H9 (cell line): ENCODE data around the gene PARD3. TPM values are rescaled to one million over a fixed set of nuclear protein-coding genes. Genes with fewer than 3 reads are reported as not detected.

ENCODE experiments used
- DNase-seq: peaks from one replicate; pipeline ENCODE4 v3.0.0-alpha.2; 2017
- H2AFZ ChIP-seq: one replicate; pipeline ENCODE4 v1.6.1; 2013; ENCODE audit warnings: mild to moderate bottlenecking, low read length, control low read depth, moderate library complexity
- H2AK5ac ChIP-seq: 2 replicates; pipeline ENCODE4 v1.6.1; 2013; ENCODE audit warnings: low read length, control low read depth, mixed read lengths; ENCODE audit not compliant: insufficient read length
- H2BK120ac ChIP-seq: one replicate; pipeline ENCODE4 v1.6.1; 2013; ENCODE audit warnings: low read depth, mild to moderate bottlenecking, low read length, control low read depth, inconsistent platforms; ENCODE audit not compliant: poor library complexity, severe bottlenecking
- H2BK12ac ChIP-seq: 2 replicates; pipeline ENCODE4 v1.6.1; 2013; ENCODE audit warnings: low read length, control low read depth, mixed read lengths, low read depth; ENCODE audit not compliant: insufficient read length
- H2BK15ac ChIP-seq: 2 replicates; pipeline ENCODE4 v1.6.1; 2013; ENCODE audit warnings: low read depth, low read length, control low read depth
- H2BK20ac ChIP-seq: one replicate; pipeline ENCODE4 v1.6.1; 2013; ENCODE audit warnings: low read depth, mild to moderate bottlenecking, low read length, control low read depth, inconsistent platforms; ENCODE audit not compliant: poor library complexity, severe bottlenecking
- H2BK5ac ChIP-seq: 2 replicates; pipeline ENCODE4 v1.6.1; 2013; ENCODE audit warnings: low read length, control low read depth, mixed read lengths; ENCODE audit not compliant: insufficient read length
- H3K14ac ChIP-seq: 2 replicates; pipeline ENCODE4 v1.6.1; 2013; ENCODE audit warnings: low read length, control low read depth; ENCODE audit not compliant: insufficient read depth
- H3K18ac ChIP-seq: 2 replicates; pipeline ENCODE4 v1.6.1; 2013; ENCODE audit warnings: low read depth, mild to moderate bottlenecking, mixed read lengths, low read length, control low read depth; ENCODE audit not compliant: insufficient read length
- H3K23ac ChIP-seq: 2 replicates; pipeline ENCODE4 v1.6.1; 2013; ENCODE audit warnings: low read length, control low read depth, mixed read lengths, low read depth; ENCODE audit not compliant: insufficient read length
- H3K23me2 ChIP-seq: 2 replicates; pipeline ENCODE4 v1.6.1; 2013; ENCODE audit warnings: low read depth, mild to moderate bottlenecking, mixed read lengths, low read length, control low read depth; ENCODE audit not compliant: insufficient read length, poor library complexity, severe bottlenecking
- H3K27ac ChIP-seq: 2 replicates; pipeline ENCODE4 v1.5.1; 2013; ENCODE audit warnings: low read length, control low read depth, mixed read lengths, low read depth; ENCODE audit not compliant: insufficient read length
- H3K27me3 ChIP-seq: 2 replicates; pipeline ENCODE4 v1.6.1; 2013; ENCODE audit warnings: low read length, control low read depth, inconsistent platforms; ENCODE audit not compliant: insufficient read depth
- H3K4ac ChIP-seq: 2 replicates; pipeline ENCODE4 v1.6.1; 2013; ENCODE audit warnings: low read depth, mild to moderate bottlenecking, control low read depth, inconsistent platforms, low read length, moderate library complexity
- H3K4me1 ChIP-seq: 2 replicates; pipeline ENCODE4 v1.6.1; 2013; ENCODE audit warnings: low read length, control low read depth, inconsistent platforms; ENCODE audit not compliant: insufficient read depth
- H3K4me2 ChIP-seq: 2 replicates; pipeline ENCODE4 v1.6.1; 2013; ENCODE audit warnings: low read length, control low read depth, mixed read lengths; ENCODE audit not compliant: insufficient read length, insufficient read depth
- H3K56ac ChIP-seq: 2 replicates; pipeline ENCODE4 v1.6.1; 2013; ENCODE audit warnings: low read depth, mild to moderate bottlenecking, mixed read lengths, low read length, control low read depth; ENCODE audit not compliant: insufficient read length
- H3K79me1 ChIP-seq: 2 replicates; pipeline ENCODE4 v1.6.1; 2013; ENCODE audit warnings: low read depth, mild to moderate bottlenecking, moderate library complexity, low read length, control low read depth, inconsistent platforms; ENCODE audit not compliant: insufficient read depth, poor library complexity, severe bottlenecking
- H3K79me2 ChIP-seq: 2 replicates; pipeline ENCODE4 v1.6.1; 2013; ENCODE audit warnings: low read length, control low read depth, inconsistent platforms; ENCODE audit not compliant: insufficient read depth
- H3K9ac ChIP-seq: 2 replicates; pipeline ENCODE4 v1.6.1; 2013; ENCODE audit warnings: low read length, control low read depth, mixed read lengths; ENCODE audit not compliant: insufficient read length; ENCODE audit errors: extremely low read depth
- H3K9me3 ChIP-seq: one replicate; pipeline ENCODE4 v1.6.1; 2013; ENCODE audit warnings: low read depth, low read length, inconsistent platforms; ENCODE audit not compliant: control insufficient read depth
- H3T11ph ChIP-seq: one replicate; pipeline ENCODE4 v1.6.1; 2013; ENCODE audit warnings: mild to moderate bottlenecking, low read length, control low read depth, inconsistent platforms
- H4K20me1 ChIP-seq: one replicate; pipeline ENCODE4 v1.6.1; 2013; ENCODE audit not compliant: control insufficient read depth, insufficient read length, insufficient read depth
- H4K5ac ChIP-seq: 2 replicates; pipeline ENCODE4 v1.6.1; 2013; ENCODE audit warnings: low read depth, mild to moderate bottlenecking, mixed read lengths, low read length, control low read depth; ENCODE audit not compliant: insufficient read length
- H4K8ac ChIP-seq: replicated peaks from 2 replicates; pipeline ENCODE4 v1.6.1; 2013; ENCODE audit warnings: low read length, control low read depth, mixed read lengths, low read depth; ENCODE audit not compliant: insufficient read length
- H4K91ac ChIP-seq: 2 replicates; pipeline ENCODE4 v1.6.1; 2013; ENCODE audit warnings: low read depth, mild to moderate bottlenecking, moderate library complexity, mixed read lengths, low read length, control low read depth; ENCODE audit not compliant: insufficient read length
- H3K27ac Mint-ChIP-seq, 3 experiments: 2 replicates in 2 of 3; 3 replicates in 1 of 3; pipeline ENCODE4 v1.8.0; 2020 to 2021; ENCODE audit warnings: mixed read lengths in 3 of 3, mild to moderate bottlenecking in 1 of 3, moderate library complexity in 1 of 3
- H3K27me3 Mint-ChIP-seq: 2 replicates; pipeline ENCODE4 v1.8.0; 2021; ENCODE audit warnings: low read depth, mild to moderate bottlenecking, moderate library complexity, mixed read lengths
- H3K36me3 Mint-ChIP-seq, 3 experiments: 2 replicates in 2 of 3; 3 replicates in 1 of 3; pipeline ENCODE4 v1.8.0; 2020 to 2021; ENCODE audit warnings: low read depth in 3 of 3, mixed read lengths in 3 of 3; ENCODE audit not compliant: insufficient read depth in 1 of 3
- H3K4me1 Mint-ChIP-seq, 2 experiments: 2 replicates each; pipeline ENCODE4 v1.8.0; 2020; ENCODE audit warnings: mixed read lengths in 2 of 2
- H3K4me3 Mint-ChIP-seq, 2 experiments: 2 replicates in 1 of 2; 3 replicates in 1 of 2; pipeline ENCODE4 v1.8.0; 2020 to 2021; ENCODE audit warnings: mild to moderate bottlenecking in 2 of 2, mixed read lengths in 2 of 2, moderate library complexity in 1 of 2
- H3K9me3 Mint-ChIP-seq, 2 experiments: 2 replicates in 1 of 2; 3 replicates in 1 of 2; pipeline ENCODE4 v1.8.0; 2020; ENCODE audit warnings: mild to moderate bottlenecking in 2 of 2, mixed read lengths in 2 of 2, moderate library complexity in 1 of 2
- WGBS: extraction: QIAGEN DNeasy Blood & Tissue Kit; methylation state at CpG from one replicate; pipeline ENCODE4 v1.1.7; 2013; ENCODE audit warnings: missing lambda C conversion rate, low lambda C conversion rate, mixed read lengths; ENCODE audit not compliant: insufficient read length; ENCODE audit errors: extremely low coverage; 5-methylcytosine and 5-hydroxymethylcytosine counted together
- total RNA-seq: library from RNA; stranded (reverse); gene quantifications from 2 replicates; pipeline ENCODE4 v1.2.1, GENCODE V29; 2021
- TF ChIP-seq, protein P1 (sequence below): fragments of 200-600 bp; sonication (generic); conservative IDR thresholded peaks from 3 replicates; pipeline ENCODE4 v1.8.0; 2021; ENCODE audit warnings: antibody characterized with exemption, mild to moderate bottlenecking

PARD3 gene
- total RNA-seq, 1 experiment from 2014 or later, result 44.7 TPM

DNA sequence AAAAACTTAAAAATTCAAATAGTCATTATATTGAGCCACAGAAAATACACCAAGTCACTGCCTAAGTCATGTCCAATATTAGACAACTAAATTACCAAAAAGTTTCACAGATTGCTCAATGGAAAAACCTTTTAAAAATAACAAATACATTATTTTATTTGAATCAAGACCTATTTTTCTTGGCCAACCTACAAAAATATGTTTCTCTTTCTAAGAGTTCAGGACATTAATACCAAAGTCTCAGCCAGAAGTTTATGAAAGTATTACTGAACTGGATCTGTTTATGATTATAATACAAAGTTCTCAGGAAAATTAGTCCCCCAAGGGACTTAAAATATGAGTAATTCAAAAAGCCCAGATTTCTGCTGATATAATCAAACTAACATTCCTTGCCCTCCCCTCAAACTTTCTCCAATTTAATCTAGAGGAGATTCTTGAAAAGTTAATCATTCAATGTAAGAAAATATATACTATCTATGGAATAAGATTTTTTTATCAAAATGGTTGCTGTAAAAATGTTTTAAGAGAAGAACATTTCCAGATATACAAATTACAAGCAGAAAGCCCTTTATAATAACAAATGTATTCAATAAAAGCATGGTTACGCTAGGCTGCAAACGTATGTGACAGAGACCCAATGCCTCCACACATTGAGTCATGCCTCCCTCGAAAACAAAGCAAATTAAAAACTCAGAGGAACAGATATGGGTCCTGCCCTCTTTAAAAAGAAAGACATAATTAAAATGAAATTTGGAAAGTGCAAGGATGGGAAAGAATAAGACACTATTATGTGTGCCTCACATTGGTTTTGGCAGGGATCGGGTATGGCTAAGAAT, 381.6 kb downstream of the PARD3 start:
- H3K4me1 Mint-ChIP-seq, result peaks cover 23 to 28% of the 10 kb centered on the region in 2 experiments
- no peak overlapping the region for H4K91ac ChIP-seq
- peak overlapping the region in 1 of 3 experiments; percentile 49; a peak in 1 of 7 replicates for H3K27ac Mint-ChIP-seq
- no CpG with 5 or more reads among the region's 4 CpGs for WGBS
- no peak overlapping the region for H2AK5ac ChIP-seq
- no peak overlapping the region for H3K4me2 ChIP-seq
- no peak overlapping the region for H2BK5ac ChIP-seq
- no peaks in the 10 kb centered on the region for H3K23me2 ChIP-seq
- no peak overlapping the region for H3K27ac ChIP-seq
- H4K5ac ChIP-seq, result no peak overlapping the region
- TF ChIP-seq, protein P1, sequence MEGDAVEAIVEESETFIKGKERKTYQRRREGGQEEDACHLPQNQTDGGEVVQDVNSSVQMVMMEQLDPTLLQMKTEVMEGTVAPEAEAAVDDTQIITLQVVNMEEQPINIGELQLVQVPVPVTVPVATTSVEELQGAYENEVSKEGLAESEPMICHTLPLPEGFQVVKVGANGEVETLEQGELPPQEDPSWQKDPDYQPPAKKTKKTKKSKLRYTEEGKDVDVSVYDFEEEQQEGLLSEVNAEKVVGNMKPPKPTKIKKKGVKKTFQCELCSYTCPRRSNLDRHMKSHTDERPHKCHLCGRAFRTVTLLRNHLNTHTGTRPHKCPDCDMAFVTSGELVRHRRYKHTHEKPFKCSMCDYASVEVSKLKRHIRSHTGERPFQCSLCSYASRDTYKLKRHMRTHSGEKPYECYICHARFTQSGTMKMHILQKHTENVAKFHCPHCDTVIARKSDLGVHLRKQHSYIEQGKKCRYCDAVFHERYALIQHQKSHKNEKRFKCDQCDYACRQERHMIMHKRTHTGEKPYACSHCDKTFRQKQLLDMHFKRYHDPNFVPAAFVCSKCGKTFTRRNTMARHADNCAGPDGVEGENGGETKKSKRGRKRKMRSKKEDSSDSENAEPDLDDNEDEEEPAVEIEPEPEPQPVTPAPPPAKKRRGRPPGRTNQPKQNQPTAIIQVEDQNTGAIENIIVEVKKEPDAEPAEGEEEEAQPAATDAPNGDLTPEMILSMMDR, result no peak
- H3K27me3 Mint-ChIP-seq, result no peaks in the 10 kb centered on the region
- H3K79me2 ChIP-seq, result 0 out of 2 replicates have a peak, but pooled peaks cover 2% of the 10 kb centered on the region
- H3T11ph ChIP-seq, result no peak overlapping the region
- no peaks in the 10 kb centered on the region for H3K9me3 ChIP-seq
- H3K9me3 Mint-ChIP-seq, result no peaks in the 10 kb centered on the region
- H2BK15ac ChIP-seq, result no peak overlapping the region
- H3K79me1 ChIP-seq, result no peaks in the 10 kb centered on the region
- no peaks in the 10 kb centered on the region for H4K20me1 ChIP-seq
- H2AFZ ChIP-seq, result no peak overlapping the region
- no peak overlapping the region for H3K4ac ChIP-seq
- no peak overlapping the region for H3K18ac ChIP-seq
- no peak overlapping the region for H3K4me3 Mint-ChIP-seq
- no peaks in the 10 kb centered on the region for H3K27me3 ChIP-seq
- H2BK120ac ChIP-seq, result no peak overlapping the region
- H3K9ac ChIP-seq, result no peak overlapping the region
- H3K36me3 Mint-ChIP-seq, result no peaks in the 10 kb centered on the region
- H4K8ac ChIP-seq, result no peak overlapping the region
- H3K23ac ChIP-seq, result no peak overlapping the region
- no peak overlapping the region for H2BK20ac ChIP-seq
- no peak overlapping the region for H3K14ac ChIP-seq
- no peak for DNase-seq
- no peaks in the 10 kb centered on the region; the same call in none of the 2 replicates for H3K4me1 ChIP-seq
- H2BK12ac ChIP-seq, result no peak overlapping the region
- H3K56ac ChIP-seq, result no peak overlapping the region
